ENCODE results near the gene NOL4L.

Gene NOL4L

DNA sequence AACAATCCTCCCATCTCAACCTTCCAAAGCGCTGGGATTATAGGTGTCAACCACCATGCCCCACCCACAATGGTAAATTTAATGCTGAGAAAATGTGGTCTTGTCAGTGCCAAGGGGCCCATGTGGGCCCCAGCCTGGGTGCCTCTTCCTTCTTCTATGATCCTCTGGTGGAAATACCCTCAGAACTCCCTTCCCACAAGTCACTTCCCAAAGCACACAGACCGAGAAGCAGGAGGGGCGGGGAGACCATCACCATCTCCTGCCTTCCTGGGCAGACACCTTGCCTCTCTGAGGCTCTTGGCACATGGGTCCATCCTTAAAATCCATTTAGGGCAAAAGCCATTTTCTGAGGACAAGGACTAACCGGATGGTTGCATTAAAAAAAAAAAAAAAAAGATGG lies 59.0 kb downstream of the NOL4L start:
- Histone ChIP-seq H3K4me3 (no peak overlapping the region), H3K36me3 (ENCODE audit: insufficient read depth, low read length) (no peaks in the 10 kb centered on the region), H3K27ac (no peak overlapping the region), H3K9ac (ENCODE audit: insufficient read length) (no peak overlapping the region), H3K9me3 (ENCODE audit: low read depth, low read length) (no peaks in the 10 kb centered on the region)
- no peak for DNase-seq (ENCODE audit: low read depth, low spot score)
- TF ChIP-seq POLR2AphosphoS5 (IDR thresholded peaks at IDR 0.05; ENCODE audit: borderline replicate concordance, low read depth, low read length) (no peak), EZH2 (IDR thresholded peaks at IDR 0.05) (no peak), FOXP2 (optimal IDR thresholded peaks at IDR 0.05; ENCODE audit: control extremely low read depth, extremely low read length, insufficient read depth) (no peak)

GRCh38 chr20:32524829-32525501 lies 60.2 kb downstream of the NOL4L start:
- Histone ChIP-seq H3K4me3 (no peak overlapping the region), H3K27ac (no peak overlapping the region), H3K9me3 (ENCODE audit: low read depth, low read length) (no peaks in the 10 kb centered on the region), H3K9ac (ENCODE audit: insufficient read length) (no peak overlapping the region), H3K36me3 (ENCODE audit: insufficient read depth, low read length) (no peaks in the 10 kb centered on the region)
- no peak for TF ChIP-seq POLR2AphosphoS5 (IDR thresholded peaks at IDR 0.05; ENCODE audit: borderline replicate concordance, low read depth, low read length)
- TF ChIP-seq EZH2 (IDR thresholded peaks at IDR 0.05), result no peak
- no peak for TF ChIP-seq FOXP2 (optimal IDR thresholded peaks at IDR 0.05; ENCODE audit: control extremely low read depth, extremely low read length, insufficient read depth)
- no peak for DNase-seq (ENCODE audit: low read depth, low spot score)

- no peak for DNase-seq (ENCODE audit: low read depth, low spot score)
- TF ChIP-seq POLR2AphosphoS5 (IDR thresholded peaks at IDR 0.05; ENCODE audit: borderline replicate concordance, low read depth, low read length), result no peak
- no peak for TF ChIP-seq FOXP2 (optimal IDR thresholded peaks at IDR 0.05; ENCODE audit: control extremely low read depth, extremely low read length, insufficient read depth)
- TF ChIP-seq EZH2 (IDR thresholded peaks at IDR 0.05), result no peak
- H3K36me3 ChIP-seq (ENCODE audit: insufficient read depth, low read length), result no peaks in the 10 kb centered on the region
- no peaks in the 10 kb centered on the region for H3K9me3 ChIP-seq (ENCODE audit: low read depth, low read length)
- no peak overlapping the region for H3K27ac ChIP-seq
- no peak overlapping the region for H3K4me3 ChIP-seq
- H3K9ac ChIP-seq (ENCODE audit: insufficient read length), result no peak overlapping the region
Observed at GRCh38 chr20:32523613-32524213, 61.4 kb downstream of the NOL4L start.

DNA sequence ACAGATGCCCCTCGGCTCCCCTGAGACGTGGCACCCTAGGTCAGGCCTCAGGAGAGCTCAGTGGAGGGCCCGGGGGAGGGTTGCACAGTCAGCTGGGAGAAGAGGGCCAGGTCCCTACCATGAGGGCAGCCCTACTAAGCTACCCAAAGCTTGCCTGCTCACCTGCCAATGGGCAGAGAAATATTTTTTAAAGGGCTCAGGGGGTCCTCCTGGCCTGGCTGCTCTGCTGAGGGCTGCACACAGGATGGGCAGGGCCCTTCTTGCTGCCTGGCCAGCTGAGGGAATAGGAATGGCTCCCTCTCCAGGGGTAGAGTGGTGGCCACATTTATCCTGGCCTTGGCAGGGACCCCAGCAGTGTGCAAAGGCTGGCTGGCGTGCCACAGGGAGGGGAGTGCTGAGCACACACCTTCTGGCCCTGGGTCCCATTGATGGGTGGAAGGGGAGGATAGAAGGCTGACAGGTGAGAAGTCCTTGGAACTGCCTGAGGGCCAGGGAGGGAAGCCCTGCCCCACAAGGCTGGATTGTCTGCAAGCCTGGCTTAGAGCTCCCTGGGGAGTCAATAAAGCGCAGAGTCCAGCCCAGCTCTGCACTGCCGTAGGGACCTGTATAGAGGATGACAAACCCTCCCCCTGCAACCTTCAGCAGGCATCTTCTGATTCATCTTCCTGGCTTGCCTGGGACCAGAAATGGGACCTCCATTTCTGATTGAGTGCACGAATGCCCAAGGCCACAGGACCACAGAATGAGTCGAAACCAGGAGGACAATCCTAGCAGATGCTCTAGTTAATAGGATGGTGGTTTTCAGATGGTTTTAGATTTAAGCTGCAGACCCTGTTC lies 62.1 kb downstream of the NOL4L start:
- no peak for TF ChIP-seq FOXP2 (optimal IDR thresholded peaks at IDR 0.05; ENCODE audit: control extremely low read depth, extremely low read length, insufficient read depth)
- no peak for TF ChIP-seq POLR2AphosphoS5 (IDR thresholded peaks at IDR 0.05; ENCODE audit: borderline replicate concordance, low read depth, low read length)
- no peak for TF ChIP-seq EZH2 (IDR thresholded peaks at IDR 0.05)
- no peak overlapping the region for H3K4me3 ChIP-seq
- no peak for DNase-seq (ENCODE audit: low read depth, low spot score)
- no peaks in the 10 kb centered on the region for H3K9me3 ChIP-seq (ENCODE audit: low read depth, low read length)
- H3K27ac ChIP-seq, result no peak overlapping the region
- no peaks in the 10 kb centered on the region for H3K36me3 ChIP-seq (ENCODE audit: insufficient read depth, low read length)
- no peak overlapping the region for H3K9ac ChIP-seq (ENCODE audit: insufficient read length)

DNA sequence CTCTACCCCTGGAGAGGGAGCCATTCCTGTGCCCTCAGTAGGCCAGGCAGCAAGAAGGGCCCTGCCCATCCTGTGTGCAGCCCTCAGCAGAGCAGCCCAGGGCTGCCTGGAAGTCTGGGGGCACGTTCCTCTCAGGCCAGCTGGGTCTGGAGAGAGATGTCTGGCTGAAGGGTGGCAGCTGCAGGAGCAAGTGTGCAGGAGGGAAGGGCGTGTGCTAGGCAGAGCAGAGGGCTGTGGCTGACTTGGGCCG lies 62.7 kb downstream of the NOL4L start:
- Histone ChIP-seq H3K9ac (ENCODE audit: insufficient read length) (no peak overlapping the region), H3K36me3 (ENCODE audit: insufficient read depth, low read length) (no peaks in the 10 kb centered on the region), H3K4me3 (no peak overlapping the region), H3K9me3 (ENCODE audit: low read depth, low read length) (no peaks in the 10 kb centered on the region), H3K27ac (no peak overlapping the region)
- TF ChIP-seq POLR2AphosphoS5 (IDR thresholded peaks at IDR 0.05; ENCODE audit: borderline replicate concordance, low read depth, low read length) (no peak), EZH2 (IDR thresholded peaks at IDR 0.05) (no peak), FOXP2 (optimal IDR thresholded peaks at IDR 0.05; ENCODE audit: control extremely low read depth, extremely low read length, insufficient read depth) (no peak)
- no peak for DNase-seq (ENCODE audit: low read depth, low spot score)

GRCh38 chr20:32521780-32522525 lies 63.2 kb downstream of the NOL4L start:
- DNase-seq (ENCODE audit: low read depth, low spot score), result no peak
- H3K36me3 ChIP-seq (ENCODE audit: insufficient read depth, low read length), result no peaks in the 10 kb centered on the region
- H3K27ac ChIP-seq, result no peak overlapping the region
- H3K9ac ChIP-seq (ENCODE audit: insufficient read length), result no peak overlapping the region
- H3K4me3 ChIP-seq, result no peak overlapping the region
- TF ChIP-seq EZH2 (IDR thresholded peaks at IDR 0.05), result no peak
- no peak for TF ChIP-seq POLR2AphosphoS5 (IDR thresholded peaks at IDR 0.05; ENCODE audit: borderline replicate concordance, low read depth, low read length)
- TF ChIP-seq FOXP2 (optimal IDR thresholded peaks at IDR 0.05; ENCODE audit: control extremely low read depth, extremely low read length, insufficient read depth), result no peak
- no peaks in the 10 kb centered on the region for H3K9me3 ChIP-seq (ENCODE audit: low read depth, low read length)

- no peaks in the 10 kb centered on the region for H3K9me3 ChIP-seq (ENCODE audit: low read depth, low read length)
- TF ChIP-seq POLR2AphosphoS5 (IDR thresholded peaks at IDR 0.05; ENCODE audit: borderline replicate concordance, low read depth, low read length) (no peak), FOXP2 (optimal IDR thresholded peaks at IDR 0.05; ENCODE audit: control extremely low read depth, extremely low read length, insufficient read depth) (no peak), EZH2 (IDR thresholded peaks at IDR 0.05) (no peak)
- no peak for DNase-seq (ENCODE audit: low read depth, low spot score)
- no peak overlapping the region for H3K4me3 ChIP-seq
- H3K27ac ChIP-seq, result no peak overlapping the region
- H3K9ac ChIP-seq (ENCODE audit: insufficient read length), result no peak overlapping the region
- no peaks in the 10 kb centered on the region for H3K36me3 ChIP-seq (ENCODE audit: insufficient read depth, low read length)
Observed at GRCh38 chr20:32520927-32521203, 64.3 kb downstream of the NOL4L start.

- Histone ChIP-seq H3K4me3 (no peak overlapping the region), H3K27ac (no peak overlapping the region), H3K9ac (ENCODE audit: insufficient read length) (no peak overlapping the region), H3K36me3 (ENCODE audit: insufficient read depth, low read length) (no peaks in the 10 kb centered on the region), H3K9me3 (ENCODE audit: low read depth, low read length) (no peaks in the 10 kb centered on the region)
- no peak for DNase-seq (ENCODE audit: low read depth, low spot score)
- TF ChIP-seq POLR2AphosphoS5 (IDR thresholded peaks at IDR 0.05; ENCODE audit: borderline replicate concordance, low read depth, low read length) (no peak), EZH2 (IDR thresholded peaks at IDR 0.05) (no peak), FOXP2 (optimal IDR thresholded peaks at IDR 0.05; ENCODE audit: control extremely low read depth, extremely low read length, insufficient read depth) (no peak)
Observed at GRCh38 chr20:32519381-32519730, 65.8 kb downstream of the NOL4L start.
